Lung (tissue), 16 donors: Measurements from ENCODE around the gene TESMIN. TPM values are rescaled to one million over a fixed set of nuclear protein-coding genes. Genes with fewer than 3 reads are reported as not detected.

Experiments
- ATAC-seq: fragments of 200-7000 bp; cut with Tn5 transposase; one replicate; pipeline ENCODE4 v1.9.1; 2020; ENCODE audit warnings: moderate number of reproducible peaks; ENCODE audit not compliant: insufficient read depth, low FRiP score
- DNase-seq, 3 donors: peaks; one replicate each; pipeline ENCODE4 v3.0.0-alpha.2; 2013 to 2017
- H3K27ac ChIP-seq, 2 donors: one replicate each; pipeline ENCODE4 v1.5.1; 2013; ENCODE audit warnings: mild to moderate bottlenecking in 2 of 2, moderate library complexity in 2 of 2, control low read depth in 1 of 2, inconsistent platforms in 1 of 2, low read depth in 1 of 2, low read length in 1 of 2
- H3K27me3 ChIP-seq, 3 donors: one replicate each; pipeline ENCODE4 v1.5.1; 2013; ENCODE audit warnings: low read length in 2 of 3; ENCODE audit not compliant: control insufficient read depth in 3 of 3, insufficient read depth in 3 of 3
- H3K36me3 ChIP-seq, 4 donors: one replicate each; pipeline ENCODE4 v1.5.1; 2013; ENCODE audit warnings: low read length in 4 of 4, mild to moderate bottlenecking in 1 of 4, moderate library complexity in 1 of 4; ENCODE audit not compliant: control insufficient read depth in 4 of 4, insufficient read depth in 4 of 4
- H3K4me1 ChIP-seq, 5 donors: one replicate each; pipeline ENCODE4 v1.5.1; 2013; ENCODE audit warnings: low read length in 5 of 5, mild to moderate bottlenecking in 2 of 5, moderate library complexity in 1 of 5; ENCODE audit not compliant: control insufficient read depth in 5 of 5, insufficient read depth in 5 of 5
- H3K4me3 ChIP-seq: one replicate; pipeline ENCODE4 v1.5.1; 2013; ENCODE audit warnings: mild to moderate bottlenecking, control low read depth, moderate library complexity
- H3K9ac ChIP-seq, 2 donors: one replicate each; pipeline ENCODE4 v1.5.1; 2013; ENCODE audit warnings: low read length in 2 of 2, control low read depth in 1 of 2; ENCODE audit not compliant: insufficient read depth in 1 of 2
- H3K9me3 ChIP-seq, 4 donors: one replicate each; pipeline ENCODE4 v1.5.1; 2013; ENCODE audit warnings: low read length in 3 of 4, mild to moderate bottlenecking in 1 of 4, moderate library complexity in 1 of 4; ENCODE audit not compliant: control insufficient read depth in 4 of 4, insufficient read depth in 3 of 4
- WGBS, 2 donors: extraction: QIAGEN DNeasy Blood & Tissue Kit; methylation state at CpG; one replicate each; pipeline ENCODE4 v1.1.7; 2013; 5-methylcytosine and 5-hydroxymethylcytosine counted together
- long read RNA-seq, 5 donors: transcript quantifications; one replicate each; lab custom pipeline, GENCODE V29; 2026
- polyA plus RNA-seq, 2 donors: library from polyadenylated mRNA; stranded (reverse); fragments of 200-250 nt; gene quantifications; one replicate each; pipeline ENCODE4 v1.2.1, GENCODE V29; 2013
- total RNA-seq, 2 donors: library from RNA; depleted of rRNA in 1 of 2; stranded (reverse); fragments of >200 nt in 1 of 2; gene quantifications; one replicate each; pipeline ENCODE4 v1.2.1, GENCODE V29; 2014 to 2021
- TF ChIP-seq, protein P1 (sequence below): IDR thresholded peaks from 2 replicates; pipeline ENCODE4 v1.5.1; 2012; ENCODE audit warnings: mild to moderate bottlenecking; ENCODE audit errors: control extremely low read depth, extremely low read depth
- donor health status: control.
- donor health status: control.
- donor health status: Bipolar disorder and iron deficiency.
- donor health status: healthy.
- donor health status: DM: yes; HTN: yes; CAD: no.

The TESMIN gene, protein sequence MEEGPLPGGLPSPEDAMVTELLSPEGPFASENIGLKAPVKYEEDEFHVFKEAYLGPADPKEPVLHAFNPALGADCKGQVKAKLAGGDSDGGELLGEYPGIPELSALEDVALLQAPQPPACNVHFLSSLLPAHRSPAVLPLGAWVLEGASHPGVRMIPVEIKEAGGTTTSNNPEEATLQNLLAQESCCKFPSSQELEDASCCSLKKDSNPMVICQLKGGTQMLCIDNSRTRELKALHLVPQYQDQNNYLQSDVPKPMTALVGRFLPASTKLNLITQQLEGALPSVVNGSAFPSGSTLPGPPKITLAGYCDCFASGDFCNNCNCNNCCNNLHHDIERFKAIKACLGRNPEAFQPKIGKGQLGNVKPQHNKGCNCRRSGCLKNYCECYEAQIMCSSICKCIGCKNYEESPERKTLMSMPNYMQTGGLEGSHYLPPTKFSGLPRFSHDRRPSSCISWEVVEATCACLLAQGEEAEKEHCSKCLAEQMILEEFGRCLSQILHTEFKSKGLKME
- total RNA-seq: 1 to 10 TPM; 1.8 to 6.7 TPM
- polyA plus RNA-seq: 1 to 10 TPM in 1 of 2 donors, under 1 TPM in 1; 0.55 to 1.8 TPM
- long read RNA-seq, donor 1, partial matches to known transcripts: 0 of 1 reads
- long read RNA-seq, donor 1, other reads (novel, unspliced or antisense): 0 of 1 reads
- long read RNA-seq, donor 2, partial matches to known transcripts: 0 of 1 reads
- long read RNA-seq, donor 2, other reads (novel, unspliced or antisense): 0 of 1 reads
- long read RNA-seq, donor 3: 0 reads
- long read RNA-seq, donor 4, partial matches to known transcripts: 0 of 1 reads
- long read RNA-seq, donor 4, other reads (novel, unspliced or antisense): 0 of 1 reads
- long read RNA-seq, donor 5, partial matches to known transcripts: 0 of 1 reads
- long read RNA-seq, donor 5, other reads (novel, unspliced or antisense): 0 of 1 reads

DNA sequence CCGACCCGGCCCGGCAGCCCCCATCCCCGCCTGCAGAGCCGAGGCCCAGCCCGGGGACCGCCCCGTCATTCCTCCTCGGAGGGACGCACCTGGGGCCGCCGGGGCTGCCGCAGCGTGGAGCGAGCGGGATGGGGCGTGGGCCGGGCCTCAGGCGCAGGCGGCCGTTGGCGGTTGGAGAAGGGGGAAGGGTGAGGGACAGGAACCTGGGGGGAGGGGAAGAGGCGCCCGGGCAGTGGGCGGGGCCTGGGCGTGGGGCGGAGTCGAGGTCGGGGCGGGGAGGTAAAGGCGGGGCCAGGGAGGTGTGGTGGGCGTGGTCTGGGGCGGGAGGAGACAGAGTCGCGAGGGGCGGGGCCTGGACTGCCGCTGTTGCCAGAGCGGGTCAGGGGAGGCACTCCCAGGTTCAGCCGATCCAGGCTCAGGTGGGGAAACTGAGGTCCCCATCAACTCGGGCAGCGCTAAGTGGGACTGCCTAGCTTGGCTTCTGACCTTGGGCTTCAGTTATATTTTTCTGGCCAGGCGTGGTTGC is at the start of gene TESMIN:
Gene TESMIN (minus strand): TSS at position 190 of the 526 bp plus-strand sequence. CDS start 860 bp downstream, outside the sequence.
- no peaks in the 10 kb centered on the region for H3K9me3 ChIP-seq
- ATAC-seq (peak; percentile 93), DNase-seq (peak; percentile 77 to 93 (median 84))
- no peak within 1 kb of the TSS for H3K27ac ChIP-seq
- 3 to 4% methylated on average over 30 to 42 of the region's 42 CpGs for WGBS, 2 donors
- no peak within 1 kb of the TSS for H3K4me3 ChIP-seq
- H3K4me1 ChIP-seq: peaks cover 0 to 7% (median 0%) of the 10 kb centered on the region in 5 donors
- no peak within 1 kb of the TSS for H3K9ac ChIP-seq
- TF ChIP-seq, protein P1, sequence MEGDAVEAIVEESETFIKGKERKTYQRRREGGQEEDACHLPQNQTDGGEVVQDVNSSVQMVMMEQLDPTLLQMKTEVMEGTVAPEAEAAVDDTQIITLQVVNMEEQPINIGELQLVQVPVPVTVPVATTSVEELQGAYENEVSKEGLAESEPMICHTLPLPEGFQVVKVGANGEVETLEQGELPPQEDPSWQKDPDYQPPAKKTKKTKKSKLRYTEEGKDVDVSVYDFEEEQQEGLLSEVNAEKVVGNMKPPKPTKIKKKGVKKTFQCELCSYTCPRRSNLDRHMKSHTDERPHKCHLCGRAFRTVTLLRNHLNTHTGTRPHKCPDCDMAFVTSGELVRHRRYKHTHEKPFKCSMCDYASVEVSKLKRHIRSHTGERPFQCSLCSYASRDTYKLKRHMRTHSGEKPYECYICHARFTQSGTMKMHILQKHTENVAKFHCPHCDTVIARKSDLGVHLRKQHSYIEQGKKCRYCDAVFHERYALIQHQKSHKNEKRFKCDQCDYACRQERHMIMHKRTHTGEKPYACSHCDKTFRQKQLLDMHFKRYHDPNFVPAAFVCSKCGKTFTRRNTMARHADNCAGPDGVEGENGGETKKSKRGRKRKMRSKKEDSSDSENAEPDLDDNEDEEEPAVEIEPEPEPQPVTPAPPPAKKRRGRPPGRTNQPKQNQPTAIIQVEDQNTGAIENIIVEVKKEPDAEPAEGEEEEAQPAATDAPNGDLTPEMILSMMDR: no peak
- H3K27me3 ChIP-seq: no peaks in the 10 kb centered on the region
- H3K36me3 ChIP-seq: peaks cover 0 to 7% (median 2%) of the 10 kb centered on the region in 4 donors

DNA sequence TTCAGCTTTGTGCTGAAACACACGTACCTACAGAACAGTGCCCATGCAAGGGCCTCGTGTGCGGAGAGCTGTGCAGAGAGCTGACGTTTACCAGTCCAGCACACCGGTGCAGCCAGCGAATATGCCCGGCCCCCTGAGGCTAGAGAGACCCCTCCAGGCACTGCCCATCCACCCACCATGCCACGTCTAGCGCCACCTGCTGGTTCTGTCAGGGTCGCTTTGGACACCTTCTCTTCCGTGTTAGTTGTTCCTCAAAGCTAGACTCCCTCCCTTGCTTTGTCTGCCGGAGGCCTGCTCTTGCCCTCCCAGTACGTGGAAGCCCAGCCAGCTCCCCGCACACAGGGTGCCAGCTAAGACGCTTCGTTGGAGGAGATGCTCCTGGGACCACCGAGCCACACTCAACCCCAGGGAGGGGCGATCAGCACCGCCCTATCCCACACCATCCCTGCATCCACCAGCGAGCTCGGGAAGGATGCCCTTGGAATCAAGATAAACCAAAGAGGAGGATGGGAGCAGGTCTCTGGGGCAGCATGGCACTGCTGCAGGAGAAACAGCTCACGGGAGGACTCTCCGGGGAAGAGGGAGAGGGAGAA is 47.0 kb upstream of the TESMIN start:
- H3K36me3 ChIP-seq: peaks cover 7 to 45% (median 15%) of the 10 kb centered on the region in 4 donors
- no peak overlapping the region for H3K4me3 ChIP-seq
- no peaks in the 10 kb centered on the region for H3K9me3 ChIP-seq
- H3K27ac ChIP-seq: no peak overlapping the region
- TF ChIP-seq, protein P1: peak; percentile 2
- H3K27me3 ChIP-seq: no peaks in the 10 kb centered on the region
- no peak for ATAC-seq
- WGBS, 2 donors: 73 to 81% methylated on average over 23 of the region's 23 CpGs
- peak in 1 of 3 donors; percentile 40 for DNase-seq
- no peak overlapping the region for H3K9ac ChIP-seq
- H3K4me1 ChIP-seq: no peaks in the 10 kb centered on the region

DNA sequence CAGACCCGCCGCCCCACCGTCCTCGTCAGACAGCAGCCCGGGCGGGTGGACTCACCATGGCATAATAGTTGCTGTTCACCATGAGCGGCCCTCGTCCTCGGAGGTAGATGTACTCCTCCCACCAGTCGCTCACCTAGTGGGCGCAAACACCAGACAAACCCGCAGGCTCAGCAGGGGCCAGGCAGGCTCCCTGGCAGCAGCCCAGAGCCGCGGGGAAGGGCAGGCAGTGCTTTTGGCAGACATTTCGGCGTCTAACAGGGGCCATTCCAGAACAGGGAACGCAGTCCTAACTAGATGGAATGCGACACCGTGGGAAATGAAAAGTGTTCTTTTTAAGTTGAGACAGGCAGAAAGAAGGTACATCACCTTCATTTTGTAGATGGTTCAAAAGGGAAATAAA is 45.5 kb upstream of the TESMIN start:
- H3K9me3 ChIP-seq: no peaks in the 10 kb centered on the region
- ATAC-seq (no peak), DNase-seq (no peak)
- TF ChIP-seq, protein P1: no peak
- H3K27ac ChIP-seq: no peak overlapping the region
- H3K4me1 ChIP-seq: no peaks in the 10 kb centered on the region
- H3K9ac ChIP-seq: no peak overlapping the region
- H3K36me3 ChIP-seq: peaks cover 11 to 53% (median 16%) of the 10 kb centered on the region in 4 donors
- no peaks in the 10 kb centered on the region for H3K27me3 ChIP-seq
- WGBS, 2 donors: 87 to 92% methylated on average over 19 of the region's 19 CpGs
- H3K4me3 ChIP-seq: no peak overlapping the region
